ENCODE results near the gene SLC9A1.

DNA sequence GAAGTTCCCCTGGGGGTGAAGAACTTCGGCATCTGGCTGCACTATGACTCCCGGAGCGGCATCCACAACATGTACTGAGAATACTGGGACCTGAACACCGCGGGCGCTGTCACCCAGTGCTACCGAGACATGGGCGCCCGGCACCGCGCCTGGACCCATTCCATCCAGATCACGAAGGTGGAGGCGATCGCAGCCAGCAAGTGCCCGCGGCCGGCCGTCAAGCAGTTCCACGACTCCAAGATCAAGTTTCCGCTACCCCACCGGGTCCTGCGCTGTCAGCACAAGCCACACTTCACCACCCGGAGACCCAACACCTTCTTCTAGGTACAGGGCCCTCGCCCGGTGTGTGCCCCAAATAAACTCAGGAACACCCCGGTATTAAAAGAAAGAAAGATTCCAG, 22.0 kb upstream of the SLC9A1 start:
- TF ChIP-seq TCF12 (IDR thresholded peaks at IDR 0.05; ENCODE audit: low read depth, low read length) (no peak), SIN3A (conservative IDR thresholded peaks at IDR 0.05 in 1 of 2, IDR thresholded peaks at IDR 0.05 in 1 of 2; ENCODE audit: low read depth in 1 of 2, low read length in 2 of 2) (no peak), RXRA (IDR thresholded peaks at IDR 0.05; ENCODE audit: insufficient read depth, low read depth, low read length) (no peak), ASH2L (IDR thresholded peaks at IDR 0.05; ENCODE audit: low read length) (no peak), KDM1A (IDR thresholded peaks at IDR 0.05; ENCODE audit: borderline replicate concordance, low read length) (no peak), GABPA (IDR thresholded peaks at IDR 0.05; ENCODE audit: borderline replicate concordance, insufficient read depth, low read length) (no peak), RAD21 (IDR thresholded peaks at IDR 0.05 in 1 of 2, conservative IDR thresholded peaks at IDR 0.05 in 1 of 2; ENCODE audit: low read depth in 2 of 2, low read length in 2 of 2) (no peak)

Data from H1 (cell line).